IMR-90 (cell line): Measurements from ENCODE around the gene LRRC47. TPM values are rescaled to one million over a fixed set of nuclear protein-coding genes. Genes with fewer than 3 reads are reported as not detected.

Experiments used
- ATAC-seq: fragments of 200-7000 bp; cut with Tn5 transposase; 2 replicates; pipeline ENCODE4 v1.9.1; 2020; ENCODE audit warnings: low read depth, mild to moderate bottlenecking, moderate library complexity
- BruUV-seq: library from RNA; stranded (reverse); fragments of 400-500 nt; replicated peaks from 2 replicates; lab custom pipeline; 2021; lab: Mats Ljungman, UMichigan
- CTCF ChIA-PET: fragments of 300-600 bp; formaldehyde crosslinking; extraction: SDS; loops from one replicate; lab custom pipeline; 2021; ENCODE audit warnings: antibody characterized with exemption; lab: Yijun Ruan, JAX
- POLR2A ChIA-PET: fragments of 300-600 bp; sonication (Branson Sonifier 250); formaldehyde crosslinking; loops from one replicate; lab custom pipeline; 2022; ENCODE audit warnings: antibody characterized with exemption; ENCODE audit not compliant: unreplicated experiment; lab: Charles Lee
- DNase-seq: peaks from one replicate; pipeline ENCODE4 v3.0.0; 2013
- H2AFZ ChIP-seq: replicated peaks from 2 replicates; pipeline ENCODE3; 2013; ENCODE audit warnings: low read length, mild to moderate bottlenecking; ENCODE audit not compliant: poor library complexity
- H2AK5ac ChIP-seq: 2 replicates; pipeline ENCODE4 v1.6.1; 2013; ENCODE audit warnings: low read depth, low read length, inconsistent platforms
- H2AK9ac ChIP-seq: replicated peaks from 2 replicates; pipeline ENCODE3; 2013; ENCODE audit warnings: mild to moderate bottlenecking, low read depth, low read length, moderate library complexity; ENCODE audit not compliant: poor library complexity
- H2BK120ac ChIP-seq: 2 replicates; pipeline ENCODE4 v1.6.1; 2013; ENCODE audit warnings: low read depth, low read length, inconsistent platforms
- H2BK15ac ChIP-seq: 3 replicates; pipeline ENCODE4 v1.6.1; 2013; ENCODE audit warnings: low read depth, low read length, inconsistent platforms
- H2BK20ac ChIP-seq: 2 replicates; pipeline ENCODE4 v1.6.1; 2013; ENCODE audit warnings: low read depth, mild to moderate bottlenecking, inconsistent platforms, low read length, moderate library complexity
- H2BK5ac ChIP-seq: 2 replicates; pipeline ENCODE4 v1.6.1; 2013; ENCODE audit warnings: mild to moderate bottlenecking, low read depth, low read length, inconsistent platforms; ENCODE audit not compliant: poor library complexity, severe bottlenecking
- H3K14ac ChIP-seq: replicated peaks from 2 replicates; pipeline ENCODE4 v1.6.1; 2013; ENCODE audit warnings: low read depth, low read length, inconsistent platforms
- H3K18ac ChIP-seq: 2 replicates; pipeline ENCODE4 v1.6.1; 2013; ENCODE audit warnings: low read depth, low read length, control low read depth
- H3K23ac ChIP-seq: 2 replicates; pipeline ENCODE4 v1.6.1; 2013; ENCODE audit warnings: low read depth, low read length, inconsistent platforms
- H3K27ac ChIP-seq: 2 replicates; pipeline ENCODE4 v1.5.1; 2013; ENCODE audit warnings: mild to moderate bottlenecking, control low read depth, low read length; ENCODE audit not compliant: insufficient read depth
- H3K27me3 ChIP-seq: 2 replicates; pipeline ENCODE4 v1.6.1; 2013; ENCODE audit warnings: low read length; ENCODE audit not compliant: control insufficient read depth, insufficient read depth
- H3K36me3 ChIP-seq: 2 replicates; pipeline ENCODE4 v1.6.1; 2013; ENCODE audit warnings: low read length, mixed read lengths; ENCODE audit not compliant: control insufficient read depth, insufficient read depth
- H3K4ac ChIP-seq: 2 replicates; pipeline ENCODE4 v1.6.1; 2013; ENCODE audit warnings: low read depth, low read length, inconsistent platforms
- H3K4me1 ChIP-seq: 2 replicates; pipeline ENCODE4 v1.6.1; 2013; ENCODE audit warnings: low read length, mixed read lengths; ENCODE audit not compliant: control insufficient read depth, insufficient read depth
- H3K4me2 ChIP-seq: 2 replicates; pipeline ENCODE4 v1.6.1; 2013; ENCODE audit warnings: low read depth, mild to moderate bottlenecking, control low read depth, low read length, moderate library complexity
- H3K4me3 ChIP-seq: 2 replicates; pipeline ENCODE4 v1.5.1; 2013; ENCODE audit warnings: low read depth, mild to moderate bottlenecking, control low read depth, low read length, moderate library complexity; ENCODE audit not compliant: insufficient read depth
- H3K56ac ChIP-seq: 2 replicates; pipeline ENCODE4 v1.6.1; 2013; ENCODE audit warnings: low read length, inconsistent platforms; ENCODE audit not compliant: insufficient read depth; ENCODE audit errors: extremely low read depth
- H3K79me1 ChIP-seq, 2 experiments: 2 replicates each; pipeline ENCODE4 v1.6.1; 2013; ENCODE audit warnings: low read length in 2 of 2, inconsistent platforms in 1 of 2, low read depth in 1 of 2
- H3K9ac ChIP-seq: 2 replicates; pipeline ENCODE4 v1.6.1; 2013; ENCODE audit warnings: low read depth, low read length, control low read depth
- H3K9me1 ChIP-seq: 2 replicates; pipeline ENCODE4 v1.6.1; 2013; ENCODE audit warnings: low read length, inconsistent platforms; ENCODE audit not compliant: insufficient read depth
- H3K9me3 ChIP-seq: 2 replicates; pipeline ENCODE4 v1.6.1; 2013; ENCODE audit warnings: low read length; ENCODE audit not compliant: control insufficient read depth, insufficient read depth
- H4K20me1 ChIP-seq: 2 replicates; pipeline ENCODE4 v1.6.1; 2013; ENCODE audit warnings: low read length, inconsistent platforms; ENCODE audit not compliant: insufficient read depth
- H4K5ac ChIP-seq: 2 replicates; pipeline ENCODE4 v1.6.1; 2013; ENCODE audit warnings: mild to moderate bottlenecking, low read depth, low read length, control low read depth
- H4K8ac ChIP-seq, 2 experiments: 2 replicates each; pipeline ENCODE4 v1.6.1; 2013; ENCODE audit warnings: low read depth in 2 of 2, low read length in 2 of 2, control low read depth in 1 of 2, inconsistent platforms in 1 of 2
- H4K91ac ChIP-seq: 2 replicates; pipeline ENCODE4 v1.6.1; 2013; ENCODE audit warnings: low read depth, low read length, inconsistent platforms; ENCODE audit not compliant: insufficient read depth
- BHLHE40 ChIP-seq: fragments of 150-350 bp; IDR thresholded peaks from 2 replicates; pipeline ENCODE4 v1.6.1; 2016; ENCODE audit warnings: mild to moderate bottlenecking, low read depth, low read length
- CEBPB ChIP-seq: IDR thresholded peaks from 2 replicates; pipeline ENCODE4 v1.6.1; 2012; ENCODE audit warnings: low read depth, low read length, improper control_type of control experiment
- CHD1 ChIP-seq: IDR thresholded peaks from 2 replicates; pipeline ENCODE4 v1.6.1; 2012; ENCODE audit warnings: low read depth, low read length, improper control_type of control experiment
- CTCF ChIP-seq: conservative IDR thresholded peaks from 2 replicates; pipeline ENCODE4 v1.5.1; 2012; ENCODE audit warnings: mild to moderate bottlenecking, low read depth, low read length, improper control_type of control experiment
- FOS ChIP-seq: fragments of 150-350 bp; IDR thresholded peaks from 2 replicates; pipeline ENCODE4 v1.6.1; 2016; ENCODE audit warnings: low read depth, low read length
- MAFK ChIP-seq: IDR thresholded peaks from 2 replicates; pipeline ENCODE4 v1.6.1; 2012; ENCODE audit warnings: low read depth, low read length, improper control_type of control experiment
- MAZ ChIP-seq: IDR thresholded peaks from 2 replicates; pipeline ENCODE4 v1.6.1; 2012; ENCODE audit warnings: low read depth, mild to moderate bottlenecking, low read length, improper control_type of control experiment, moderate library complexity, borderline replicate concordance
- RCOR1 ChIP-seq: IDR thresholded peaks from 2 replicates; pipeline ENCODE4 v1.6.1; 2012; ENCODE audit warnings: mild to moderate bottlenecking, low read length, improper control_type of control experiment; ENCODE audit not compliant: insufficient replicate concordance
- RFX5 ChIP-seq: IDR thresholded peaks from 2 replicates; pipeline ENCODE4 v1.8.0; 2012; ENCODE audit warnings: low read depth, mild to moderate bottlenecking, low read length, moderate library complexity
- SMC3 ChIP-seq: fragments of 150-350 bp; IDR thresholded peaks from 2 replicates; pipeline ENCODE4 v1.6.1; 2016; ENCODE audit warnings: low read depth, mild to moderate bottlenecking, antibody characterized with exemption, low read length, moderate library complexity
- USF2 ChIP-seq: fragments of 150-350 bp; IDR thresholded peaks from 2 replicates; pipeline ENCODE4 v1.6.1; 2017; ENCODE audit warnings: mild to moderate bottlenecking, antibody characterized with exemption, low read length, low read depth
- WGBS, 2 experiments: methylation state at CpG; one replicate each; pipeline versions ENCODE4 v1.1.5 to v1.1.7; 2013; ENCODE audit warnings: missing lambda C conversion rate in 2 of 2; ENCODE audit not compliant: insufficient read length in 1 of 2; ENCODE audit errors: extremely low coverage in 2 of 2; 5-methylcytosine and 5-hydroxymethylcytosine counted together
- dilution Hi-C: fragments of 300-500 bp; cut with HindIII; formaldehyde crosslinking; loops from one replicate; pipeline ENCODE4 v1.14.3; 2018; ENCODE audit warnings: low sequenced_read_pairs; ENCODE audit not compliant: unreplicated experiment
- in situ Hi-C: fragments of 300-500 bp; cut with MboI; formaldehyde crosslinking; loops from 3 replicates; pipeline ENCODE4 v1.14.3; 2019; ENCODE audit warnings: low sequenced_read_pairs, inconsistent platforms, mixed read lengths
- intact Hi-C: fragments of 100-400 bp; cut with micrococcal nuclease; formaldehyde crosslinking; loops from 2 replicates; pipeline ENCODE4 v1.10.0; 2022
- polyA plus RNA-seq, 3 experiments: library from polyadenylated mRNA; depleted of rRNA; stranded (reverse); fragments of >200 nt; gene quantifications; 2 replicates each; pipeline ENCODE4 v1.2.3, GENCODE V29; 2012; ENCODE audit warnings: low replicate concordance in 1 of 3
- total RNA-seq: library from RNA; depleted of rRNA; stranded (reverse); fragments of >200 nt; gene quantifications from 2 replicates; pipeline ENCODE4 v1.2.3, GENCODE V29; 2012

Gene LRRC47
- total and polyA plus RNA-seq, 2 of the 4 experiments (the other 2 are of a cell fraction): 15.2 to 19.7 TPM

- intact Hi-C loops (no loop called here), in situ Hi-C loops (no loop called here), dilution Hi-C loops (no loop called here)
- Histone ChIP-seq H4K20me1 (no peaks in the 10 kb centered on the region), H2BK5ac (no peak overlapping the region), H3K4ac (no peak overlapping the region), H3K4me2 (no peak overlapping the region), H3K56ac (no peak overlapping the region), H2BK120ac (no peak overlapping the region), H3K4me3 (no peak overlapping the region), H3K27me3 (no peaks in the 10 kb centered on the region; the same call in 1 of the 2 replicates), H3K9me3 (no peaks in the 10 kb centered on the region), H4K5ac (no peak overlapping the region), H2BK15ac (no peak overlapping the region), H3K27ac (no peak overlapping the region), H3K14ac (no peak overlapping the region), H2AFZ (no peak overlapping the region), H2BK20ac (no peak overlapping the region), H3K18ac (no peak overlapping the region), H2AK9ac (no peak overlapping the region), H3K4me1 (no peaks in the 10 kb centered on the region), H3K79me1 (no peaks in the 10 kb centered on the region), H4K8ac (no peak overlapping the region), H3K9me1 (no peaks in the 10 kb centered on the region), H4K91ac (no peak overlapping the region), H3K23ac (no peak overlapping the region), H3K36me3 (peaks cover 30% of the 10 kb centered on the region), H3K9ac (no peak overlapping the region), H2AK5ac (no peak overlapping the region)
- no TSS peak for BruUV-seq
- ChIA-PET CTCF (interaction anchor here (0.5 kb wide), 1 partner anchor 1365 kb away, joined by 8 read pairs; no protein-coding TSS in a partner anchor), POLR2A (no interaction called here)
- TF ChIP-seq USF2 (no peak), CHD1 (no peak), CTCF (no peak), CEBPB (no peak), MAZ (no peak), FOS (no peak), RFX5 (no peak), RCOR1 (no peak), BHLHE40 (no peak), MAFK (no peak), SMC3 (no peak)
- DNase-seq: no peak
- 93% methylated on average over 5 of the region's 13 CpGs; no CpG with 5 or more reads in 1 of the 2 experiments for WGBS, 2 experiments
- no peak for ATAC-seq
These were observed 60.6 kb downstream of the LRRC47 start for GRCh38 chr1:3735688-3736087.
